GM21515 (cell line): ENCODE data around the gene PEMT.
A peak's percentile ranks its signal among the peaks of the same experiment; 100 is the strongest.

Experiments
- ATAC-seq: cut with Tn5 transposase; IDR thresholded peaks from one replicate; pipeline ENCODE4 v1.9.1; 2021; ENCODE audit not compliant: unreplicated experiment

The PEMT gene

GRCh38 chr17:17504341-17505140 lies 87.0 kb downstream of the PEMT start:
- ATAC-seq = no peak

GRCh38 chr17:17503566-17504130 lies 87.9 kb downstream of the PEMT start:
- ATAC-seq = no peak

- ATAC-seq = no peak
Measured at GRCh38 chr17:17502741-17503565, 88.6 kb downstream of the PEMT start.

GRCh38 chr17:17500999-17501605 lies 90.4 kb downstream of the PEMT start:
- ATAC-seq = no peak

- ATAC-seq = no peak
Measured at GRCh38 chr17:17499402-17500145, 91.9 kb downstream of the PEMT start.

- ATAC-seq = no peak
Measured at GRCh38 chr17:17498606-17499301, 92.8 kb downstream of the PEMT start.

- ATAC-seq = no peak
Measured at GRCh38 chr17:17497845-17498520, 93.5 kb downstream of the PEMT start.

- no peak for ATAC-seq
Measured at GRCh38 chr17:17497065-17497844, 94.3 kb downstream of the PEMT start.

- peak; percentile 75 for ATAC-seq
Measured at GRCh38 chr17:17496189-17497064, 95.1 kb downstream of the PEMT start, which contains the start of gene RASD1. Gene RASD1, minus strand, starts transcription at chr17:17496395. Its CDS starts 214 bp downstream, at chr17:17496181.

GRCh38 chr17:17495536-17496188 lies 95.8 kb downstream of the PEMT start:
- ATAC-seq = no peak

- ATAC-seq = no peak
Measured at GRCh38 chr17:17494870-17495535, 96.5 kb downstream of the PEMT start.

- no peak for ATAC-seq
Measured at GRCh38 chr17:17494499-17494869, 97.0 kb downstream of the PEMT start.

GRCh38 chr17:17493986-17494466 lies 97.5 kb downstream of the PEMT start:
- no peak for ATAC-seq

GRCh38 chr17:17493249-17493985 lies 98.1 kb downstream of the PEMT start:
- ATAC-seq = no peak

- no peak for ATAC-seq
Measured at GRCh38 chr17:17492571-17492970, 98.9 kb downstream of the PEMT start.

- no peak for ATAC-seq
Measured at GRCh38 chr17:17492085-17492484, 99.4 kb downstream of the PEMT start.
